ENCODE measurements around the gene ELOVL3. TPM values are rescaled to one million over a fixed set of nuclear protein-coding genes. Genes with fewer than 3 reads are reported as not detected.
A peak's percentile ranks its signal among the peaks of the same experiment; 100 is the strongest.
"Not testable (repeated sequence)": the region's sequence is repeated elsewhere in the genome, so short reads cannot be mapped to it uniquely, and the experiment has no call there.

The ELOVL3 gene
- total RNA-seq, 1 experiment from 2014 or later: 3.3 TPM

DNA sequence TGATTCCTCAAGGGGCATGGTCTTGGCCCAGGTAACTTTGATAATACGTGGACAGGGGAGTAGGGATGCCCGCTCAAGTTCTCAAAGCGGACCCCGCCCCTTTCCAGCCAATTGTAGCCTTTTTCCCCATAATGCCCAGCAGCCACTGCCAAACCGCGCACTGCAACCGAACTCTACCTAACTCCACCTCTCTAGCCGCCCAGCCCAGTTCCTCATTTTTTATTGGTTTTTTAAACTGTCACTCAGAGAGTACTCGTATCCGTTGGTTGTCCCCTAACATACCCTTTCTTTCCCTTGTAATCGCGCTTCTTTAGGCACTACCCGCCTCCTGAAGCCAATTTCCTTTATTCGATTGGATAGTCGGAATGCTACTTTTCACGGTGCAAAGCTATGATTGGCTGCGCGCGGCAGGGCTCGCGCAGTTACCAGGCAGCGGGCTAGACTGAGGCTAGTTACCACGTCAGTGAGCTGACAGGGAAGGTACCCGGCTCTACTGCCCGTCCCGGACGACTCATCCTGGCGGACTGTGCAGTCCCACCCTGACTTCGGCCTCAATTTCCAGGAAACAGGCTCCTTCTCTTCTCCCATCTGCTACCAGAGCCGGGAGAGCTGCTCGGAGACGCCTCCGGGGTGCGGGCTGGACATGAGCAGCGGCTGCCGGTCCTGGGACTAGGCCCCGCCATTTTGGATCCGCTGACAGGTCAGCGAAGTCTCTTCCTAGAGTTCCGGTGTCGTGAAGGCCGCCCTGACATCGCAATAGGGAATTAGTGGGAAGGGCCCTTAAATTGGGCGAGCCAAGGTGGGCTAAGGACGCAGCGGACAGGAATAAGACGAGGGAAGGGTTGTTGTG lies 19.2 kb downstream of the ELOVL3 start, which contains the start of gene GBF1:
GBF1 (plus strand) TSS at position 451 of the 850 bp plus-strand sequence. CDS start 13,407 bp downstream, outside the sequence.
- in situ Hi-C loops (cut with HindIII; ENCODE audit: low sequenced_read_pairs): no loop called here
- peak; percentile 100 for DNase-seq (ENCODE audit: low spot score)

DNA sequence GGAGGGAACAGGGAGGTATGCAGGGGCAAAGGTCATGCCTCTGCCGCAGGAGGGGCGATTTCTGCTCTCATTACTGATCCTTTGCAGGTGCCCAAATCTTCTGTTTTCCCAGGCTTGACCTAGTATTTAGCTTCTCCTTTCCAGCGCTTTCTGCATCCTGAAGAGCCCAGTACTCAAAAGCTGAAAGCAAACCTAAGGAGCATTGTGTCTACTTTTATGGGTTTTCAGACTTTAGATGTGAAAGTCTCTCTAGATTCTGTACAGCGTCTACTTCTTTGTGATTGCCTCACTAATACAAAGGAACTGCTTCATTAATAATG lies 19.8 kb downstream of the ELOVL3 start:
- DNase-seq (ENCODE audit: low spot score): no peak
- in situ Hi-C loops (cut with HindIII; ENCODE audit: low sequenced_read_pairs): no loop called here

DNA sequence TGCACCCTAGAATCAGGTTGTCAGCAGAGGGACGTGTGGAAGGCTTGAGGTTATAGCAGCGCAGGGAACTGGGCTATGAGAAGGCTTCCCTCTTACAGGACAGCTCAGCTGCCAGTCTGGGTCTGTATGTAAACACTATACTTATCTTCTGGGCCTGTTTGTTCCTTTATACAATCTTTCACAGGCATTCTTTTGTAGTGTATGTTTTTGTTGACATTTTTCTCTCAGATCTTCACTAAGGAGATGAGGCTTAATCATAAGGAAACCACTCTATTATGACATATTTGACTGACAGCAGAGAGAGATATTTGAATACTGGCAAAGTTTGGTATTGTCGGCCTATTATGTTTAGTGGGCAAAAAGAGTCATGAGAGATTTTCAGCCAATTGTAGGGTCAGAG lies 20.2 kb downstream of the ELOVL3 start:
- in situ Hi-C loops (cut with HindIII; ENCODE audit: low sequenced_read_pairs): no loop called here
- no peak for DNase-seq (ENCODE audit: low spot score)

DNA sequence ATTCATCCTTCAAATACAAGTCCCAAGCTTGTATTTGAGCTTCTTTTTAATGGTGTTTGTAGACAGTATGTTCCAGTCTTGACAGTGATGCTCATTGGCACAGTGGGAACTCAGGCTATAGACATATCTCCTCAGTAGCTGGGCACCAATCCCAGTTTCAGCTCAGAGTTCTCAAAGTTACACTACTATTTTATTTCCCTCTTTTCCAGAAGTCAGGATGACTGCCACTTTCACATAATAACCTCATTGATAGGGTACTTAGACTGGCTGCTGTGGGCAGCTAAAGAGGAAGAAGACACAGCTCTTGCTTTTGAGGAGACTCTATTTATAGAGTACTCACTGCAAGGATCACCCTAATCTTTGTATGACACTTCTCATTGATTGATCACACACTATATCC lies 21.6 kb downstream of the ELOVL3 start:
- DNase-seq (ENCODE audit: low spot score): no peak
- in situ Hi-C loops (cut with HindIII; ENCODE audit: low sequenced_read_pairs): no loop called here

DNA sequence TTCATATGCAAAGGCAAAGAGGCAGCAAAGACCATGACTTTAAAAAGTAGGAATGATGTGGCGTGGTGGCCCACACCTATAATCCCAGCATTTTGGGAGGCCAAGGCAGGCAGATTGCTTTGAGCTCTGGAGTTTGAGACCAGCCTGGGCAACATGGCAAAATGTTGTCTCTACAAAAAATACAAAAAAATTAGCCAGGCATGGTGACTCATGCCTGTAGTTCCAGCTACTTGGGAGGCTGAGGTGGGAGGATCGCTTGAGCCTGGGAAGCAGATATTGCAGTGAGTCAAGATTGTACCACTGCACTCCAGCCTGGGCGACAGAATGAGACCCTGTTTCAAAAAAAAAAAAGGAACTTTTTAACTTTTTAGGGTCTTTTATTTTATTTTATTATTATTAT lies 26.4 kb downstream of the ELOVL3 start:
- DNase-seq (ENCODE audit: low spot score); in situ Hi-C loops (cut with HindIII; ENCODE audit: low sequenced_read_pairs): not testable (repeated sequence)

DNA sequence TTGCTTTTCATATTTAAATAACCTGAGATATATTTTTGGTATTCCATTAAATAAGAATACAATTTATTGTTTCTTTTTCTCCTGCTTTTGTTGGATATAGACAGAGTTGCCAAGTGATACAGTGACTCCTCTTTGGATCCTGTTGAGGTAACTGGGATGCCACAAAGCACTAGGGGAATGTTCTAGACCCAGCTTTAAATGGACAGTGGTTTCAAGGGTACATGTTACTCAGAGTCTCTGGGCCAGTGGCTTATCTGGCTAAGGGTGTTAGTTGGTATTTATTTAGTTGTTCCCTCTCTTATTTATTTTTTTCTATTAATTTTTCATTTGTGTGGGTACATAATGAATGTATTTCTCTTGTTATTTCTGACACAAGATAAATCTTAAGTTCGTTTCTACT lies 28.3 kb downstream of the ELOVL3 start:
- no peak for DNase-seq (ENCODE audit: low spot score)
- in situ Hi-C loops (cut with HindIII; ENCODE audit: low sequenced_read_pairs): no loop called here

DNA sequence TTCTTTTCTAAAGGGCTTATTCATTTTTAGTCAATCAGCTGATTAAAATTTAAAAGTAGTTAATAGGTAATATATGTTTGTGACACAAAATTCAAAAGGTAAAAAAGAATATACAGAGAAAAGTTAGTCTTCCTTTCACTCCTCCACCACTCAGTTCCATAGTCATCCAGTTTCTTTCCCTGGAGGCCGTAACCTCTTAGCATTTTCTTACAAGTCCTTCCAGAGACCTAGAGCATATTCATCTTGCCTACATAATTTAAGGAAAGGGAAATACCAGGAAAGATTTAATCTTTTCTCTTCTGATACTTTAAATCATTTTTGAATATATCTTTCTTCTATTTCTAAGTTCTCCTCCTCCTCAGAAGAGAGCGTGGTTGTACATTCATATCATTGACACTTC lies 29.3 kb downstream of the ELOVL3 start:
- in situ Hi-C loops (cut with HindIII; ENCODE audit: low sequenced_read_pairs): no loop called here
- DNase-seq (ENCODE audit: low spot score): no peak

DNA sequence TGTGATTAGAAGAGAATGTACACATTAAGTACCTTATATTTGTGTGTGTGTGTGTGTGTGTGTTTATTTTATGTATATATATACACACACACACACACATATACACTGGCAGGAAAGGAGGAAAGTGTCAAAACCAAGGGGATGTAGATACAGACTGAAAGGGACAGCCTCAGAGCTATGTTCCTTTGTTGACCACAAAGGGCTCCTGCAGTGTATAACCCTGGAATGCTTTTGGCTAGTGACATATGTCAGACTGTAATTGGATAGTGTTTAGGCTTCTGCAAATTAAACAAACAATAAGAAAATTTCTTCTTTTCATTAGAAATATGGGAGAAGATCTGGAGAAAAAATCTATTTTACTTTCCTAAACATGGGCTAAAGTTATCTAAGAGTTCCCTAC lies 35.1 kb downstream of the ELOVL3 start:
- in situ Hi-C loops (cut with HindIII; ENCODE audit: low sequenced_read_pairs): no loop called here
- no peak for DNase-seq (ENCODE audit: low spot score)

DNA sequence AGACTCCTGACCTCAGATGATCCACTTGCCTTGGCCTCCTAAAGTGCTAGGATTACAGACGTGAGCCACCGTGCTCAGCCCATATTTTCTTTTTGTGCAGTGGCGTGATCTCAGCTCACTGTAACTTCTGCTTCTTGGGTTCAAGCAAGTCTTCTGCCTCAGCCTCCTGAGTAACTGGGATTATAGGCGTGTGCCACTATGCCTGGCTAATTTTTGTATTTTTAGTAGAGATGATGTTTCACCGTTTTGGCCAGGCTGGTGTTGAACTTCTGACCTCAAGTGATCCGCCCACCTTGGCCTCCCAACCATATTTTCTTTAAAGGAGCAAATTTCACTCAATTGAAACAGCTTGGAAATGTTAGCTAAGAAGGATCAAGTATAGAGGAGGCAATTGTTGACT lies 35.7 kb downstream of the ELOVL3 start:
- DNase-seq (ENCODE audit: low spot score): no peak
- in situ Hi-C loops (cut with HindIII; ENCODE audit: low sequenced_read_pairs): no loop called here

DNA sequence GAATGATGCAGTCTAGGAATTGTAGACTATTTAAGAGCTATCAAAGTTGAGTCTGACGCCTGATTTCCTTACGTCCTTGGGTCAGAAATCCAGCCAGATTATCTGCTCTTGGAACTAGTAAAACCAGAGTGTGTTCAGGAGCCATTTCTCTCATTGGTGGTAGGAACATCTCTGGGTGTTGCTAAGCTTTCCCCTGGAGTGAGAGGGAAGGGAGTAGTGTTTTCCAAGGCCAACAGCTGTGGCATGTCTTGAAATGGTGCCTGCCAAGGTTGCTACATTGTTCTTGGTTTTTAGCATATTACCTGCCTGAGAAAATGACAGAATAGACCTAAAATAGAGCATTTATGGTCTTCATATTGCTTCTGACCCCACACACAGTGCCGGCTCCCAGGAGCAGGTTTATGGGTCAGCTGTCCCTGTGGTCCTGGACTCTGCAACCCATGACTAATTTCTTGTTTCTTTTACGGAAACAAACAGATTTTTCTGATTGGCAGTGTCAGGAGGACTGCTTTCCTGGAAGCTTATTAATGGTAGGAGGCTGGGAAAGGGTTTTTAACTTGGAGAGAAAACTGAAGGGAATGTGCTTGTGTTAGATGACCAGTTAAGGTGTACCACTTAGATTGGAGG lies 36.8 kb downstream of the ELOVL3 start:
- DNase-seq (ENCODE audit: low spot score): no peak
- in situ Hi-C loops (cut with HindIII; ENCODE audit: low sequenced_read_pairs): no loop called here

DNA sequence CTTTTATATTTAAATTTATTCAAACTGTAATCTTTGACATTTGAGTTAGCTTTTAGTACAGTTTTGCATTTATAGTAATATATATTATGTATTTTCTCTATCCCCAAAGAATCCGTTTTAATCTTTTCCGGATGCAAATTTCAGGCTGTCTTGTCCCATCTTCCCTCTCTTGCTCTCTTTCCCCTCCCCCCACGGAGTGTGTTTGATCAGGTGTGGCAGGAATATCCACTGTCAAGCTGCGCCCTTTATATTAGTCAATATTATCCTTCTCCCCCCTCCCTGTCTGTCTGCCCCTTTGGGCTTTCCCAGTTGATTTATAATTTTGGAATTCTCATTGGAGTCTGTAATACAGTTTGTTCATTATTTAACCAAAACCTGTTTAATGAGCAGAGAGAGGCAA lies 38.3 kb downstream of the ELOVL3 start:
- in situ Hi-C loops (cut with HindIII; ENCODE audit: low sequenced_read_pairs): no loop called here
- no peak for DNase-seq (ENCODE audit: low spot score)

DNA sequence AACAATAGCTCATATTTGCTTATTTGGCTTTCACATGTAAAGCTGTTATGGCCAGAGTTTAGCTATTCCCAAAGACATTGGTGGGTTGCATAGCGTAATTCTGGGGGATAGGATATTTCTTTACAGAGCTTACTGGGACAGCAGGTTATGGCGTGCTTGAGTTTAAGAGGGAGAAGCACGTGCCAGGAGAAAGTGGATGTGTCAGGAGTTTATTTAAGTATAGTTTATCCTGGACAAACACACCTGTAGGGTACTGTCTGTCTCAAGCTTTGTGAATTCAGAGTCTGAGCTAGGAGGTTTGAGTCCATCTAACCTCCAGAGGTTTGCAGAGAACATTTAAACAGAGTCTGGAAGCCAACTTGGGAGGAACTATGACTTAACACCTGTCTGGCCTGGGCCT lies 40.6 kb downstream of the ELOVL3 start:
- no peak for DNase-seq (ENCODE audit: low spot score)
- in situ Hi-C loops (cut with HindIII; ENCODE audit: low sequenced_read_pairs): no loop called here

DNA sequence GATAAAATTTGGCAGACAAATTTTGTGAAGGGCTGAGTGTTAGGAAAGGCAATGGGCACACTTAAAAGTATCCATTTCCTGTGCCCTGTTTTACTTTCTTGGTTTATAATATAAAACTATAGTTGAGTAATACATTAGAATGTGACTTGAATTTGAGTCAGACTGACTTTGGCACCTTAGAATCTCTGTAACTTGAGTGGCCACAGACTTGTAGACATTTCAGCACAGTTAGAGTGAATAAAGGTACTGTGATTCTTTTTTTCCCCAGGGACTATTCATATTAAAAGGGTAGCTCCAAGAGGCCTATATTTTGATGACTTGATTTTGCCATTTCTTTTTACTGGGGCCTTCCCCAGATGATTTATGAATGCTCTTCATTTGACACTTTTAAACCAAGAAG lies 41.6 kb downstream of the ELOVL3 start:
- no peak for DNase-seq (ENCODE audit: low spot score)
- in situ Hi-C loops (cut with HindIII; ENCODE audit: low sequenced_read_pairs): no loop called here

DNA sequence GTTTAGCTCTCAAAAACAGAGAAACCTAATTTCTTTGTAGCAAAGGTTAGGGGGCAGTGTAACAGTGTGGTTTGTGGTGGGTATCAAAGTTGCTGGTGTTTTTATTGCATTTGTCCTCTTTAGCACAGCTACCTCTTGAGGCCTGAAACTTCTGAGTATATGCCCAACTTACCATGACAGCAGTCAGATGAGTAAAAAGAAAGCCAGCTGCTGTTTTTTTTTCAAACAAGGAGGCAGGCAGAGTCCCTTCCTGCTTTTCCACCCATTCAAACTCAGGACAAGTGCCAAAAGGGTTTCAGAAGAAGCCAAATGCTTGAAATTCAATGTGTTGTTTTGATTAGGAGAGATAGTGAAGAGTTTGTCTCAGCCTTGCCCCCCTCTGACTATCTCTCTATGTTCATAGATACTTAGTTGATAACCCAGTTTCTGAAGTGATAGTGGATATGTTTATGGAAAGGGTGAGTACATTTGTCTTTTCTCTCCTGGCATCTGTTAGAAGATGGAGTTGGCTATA lies 42.3 kb downstream of the ELOVL3 start:
- in situ Hi-C loops (cut with HindIII; ENCODE audit: low sequenced_read_pairs): no loop called here
- no peak for DNase-seq (ENCODE audit: low spot score)

DNA sequence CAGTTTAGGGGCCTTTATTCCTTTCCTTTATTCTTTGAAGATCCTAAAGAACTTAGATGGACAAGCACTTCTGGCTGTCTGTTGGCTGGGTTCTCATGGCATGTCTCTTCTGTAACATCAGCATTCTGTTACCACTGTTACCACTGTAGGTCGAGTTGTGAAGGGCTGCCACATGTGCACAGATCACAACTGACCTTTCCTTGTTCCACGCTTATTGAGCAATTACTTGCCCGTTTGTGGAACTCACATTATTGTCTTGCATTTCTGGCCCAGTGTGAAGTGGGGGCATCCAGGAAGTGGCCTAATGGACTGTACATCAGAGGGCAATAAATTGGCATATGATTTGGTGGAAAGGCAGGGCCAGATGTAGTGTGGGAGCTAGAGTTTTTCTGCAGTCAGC lies 42.9 kb downstream of the ELOVL3 start:
- in situ Hi-C loops (cut with HindIII; ENCODE audit: low sequenced_read_pairs): no loop called here

DNA sequence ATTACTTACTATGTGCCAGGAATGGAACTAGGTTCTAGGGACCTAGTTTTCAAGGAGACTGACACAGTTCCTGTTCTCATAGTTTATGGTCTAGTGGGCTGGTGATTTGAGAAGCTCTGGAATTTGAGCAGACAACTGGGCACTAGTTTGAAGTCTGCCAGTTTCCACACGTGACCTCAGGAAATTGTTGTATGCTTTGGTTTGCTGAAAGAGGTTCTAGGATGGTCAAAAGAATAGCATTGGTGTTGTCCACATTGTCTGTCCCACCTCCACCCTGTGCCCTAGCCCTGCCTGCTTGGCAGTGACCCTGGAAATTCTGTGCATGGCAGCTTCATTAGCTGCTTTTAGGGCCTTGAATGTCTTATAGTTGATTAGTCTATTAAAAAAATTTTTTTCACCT lies 48.0 kb downstream of the ELOVL3 start:
- in situ Hi-C loops (cut with HindIII; ENCODE audit: low sequenced_read_pairs): no loop called here

More for the DNA sequence above, 42.9 kb downstream of the ELOVL3 start:
- DNase-seq (ENCODE audit: low spot score): no peak

DNA sequence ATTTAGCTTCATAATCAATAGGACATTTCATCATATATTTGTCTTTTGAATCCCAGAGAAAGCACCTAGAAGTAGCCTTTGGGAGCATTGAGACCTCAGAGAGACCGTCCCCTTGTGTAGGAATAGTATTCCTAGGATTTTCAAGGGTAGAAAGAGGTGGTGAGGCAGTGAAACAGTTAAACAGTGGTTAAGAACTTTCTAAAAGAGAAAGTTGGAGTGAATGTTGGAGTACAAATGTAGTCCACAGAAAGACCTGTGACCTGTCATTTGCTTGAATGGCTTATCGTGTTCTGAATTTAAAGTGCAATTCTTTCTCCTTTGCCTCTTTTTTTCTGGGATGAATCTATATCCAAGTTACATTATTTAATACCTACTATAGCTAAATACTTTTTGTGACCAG lies 49.2 kb downstream of the ELOVL3 start:
- in situ Hi-C loops (cut with HindIII; ENCODE audit: low sequenced_read_pairs): no loop called here
- DNase-seq (ENCODE audit: low spot score): no peak

More for the DNA sequence above, 48.0 kb downstream of the ELOVL3 start:
- no peak for DNase-seq (ENCODE audit: low spot score)

DNA sequence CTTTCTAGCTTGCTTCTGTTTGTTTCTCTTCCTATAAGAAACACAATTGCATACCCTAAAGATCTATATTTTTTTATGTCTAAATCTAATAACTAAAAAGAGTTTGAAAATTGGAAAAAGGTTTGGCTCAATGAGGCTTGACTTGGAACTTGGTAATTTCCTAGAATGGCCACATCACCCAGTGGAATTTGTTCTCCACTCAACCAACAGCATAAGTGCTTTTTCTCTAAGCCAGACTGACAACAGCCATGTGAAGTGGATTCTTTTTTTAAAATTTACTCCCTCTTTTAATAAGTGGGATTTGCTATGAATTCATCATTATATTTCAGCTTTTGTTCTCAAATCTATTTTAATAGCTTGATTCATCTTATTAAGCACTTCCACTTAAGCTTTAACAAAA lies 53.0 kb downstream of the ELOVL3 start:
- in situ Hi-C loops (cut with HindIII; ENCODE audit: low sequenced_read_pairs): no loop called here
- DNase-seq (ENCODE audit: low spot score): no peak
